Measurements from ENCODE around the gene HDDC3.

- no peak for TF ChIP-seq CTCF (IDR thresholded peaks at IDR 0.05; ENCODE audit: insufficient read depth, low read depth, low read length)
- TF ChIP-seq EZH2 (IDR thresholded peaks at IDR 0.05; ENCODE audit: insufficient read depth, low read length): no peak
Observed at GRCh38 chr15:90966262-90966661, 33.9 kb upstream of the HDDC3 start.
